Type B pancreatic cell (in vitro differentiated cells): ENCODE data around the gene ZNF687. TPM values are rescaled to one million over a fixed set of nuclear protein-coding genes. Genes with fewer than 3 reads are reported as not detected.

Experiments
- DNase-seq: peaks from one replicate; pipeline ENCODE4 v3.0.0; 2021; ENCODE audit warnings: mixed read lengths; ENCODE audit not compliant: unreplicated experiment; ENCODE audit errors: extremely low spot score
- H3K27ac Mint-ChIP-seq: 2 replicates; pipeline ENCODE4 v1.8.0; 2021; ENCODE audit warnings: mild to moderate bottlenecking, mixed read lengths
- H3K27me3 Mint-ChIP-seq: 2 replicates; pipeline ENCODE4 v1.8.0; 2021; ENCODE audit warnings: mixed read lengths
- H3K36me3 Mint-ChIP-seq: 2 replicates; pipeline ENCODE4 v1.8.0; 2021; ENCODE audit warnings: mixed read lengths
- H3K4me1 Mint-ChIP-seq: one replicate; pipeline ENCODE4 v1.8.0; 2021; ENCODE audit warnings: mixed read lengths; ENCODE audit not compliant: unreplicated experiment
- H3K4me3 Mint-ChIP-seq: 2 replicates; pipeline ENCODE4 v1.8.0; 2021; ENCODE audit warnings: mild to moderate bottlenecking, mixed read lengths
- H3K9me3 Mint-ChIP-seq: 2 replicates; pipeline ENCODE4 v1.8.0; 2021; ENCODE audit warnings: mixed read lengths
- long read RNA-seq: library from polyadenylated mRNA; unstranded; transcript quantifications from one replicate; pipeline ENCODE4 v2.0.0, GENCODE V29; 2020
- total RNA-seq: library from RNA; stranded (reverse); gene quantifications from 2 replicates; pipeline ENCODE4 v1.2.1, GENCODE V29; 2021; ENCODE audit warnings: low replicate concordance
- TF ChIP-seq, protein P1 (sequence below): fragments of 200-600 bp; sonication (generic); conservative IDR thresholded peaks from 2 replicates; pipeline ENCODE4 v1.5.0; 2021; ENCODE audit warnings: antibody characterized with exemption, mild to moderate bottlenecking

Gene ZNF687
- total RNA-seq, result 29.6 and 31.7 TPM in 2 replicates
- long read RNA-seq, result 0 reads

GRCh38 chr1:151281969-151282882 is at the start of gene ZNF687:
TSS of gene ZNF687 (plus strand) at chr1:151282299. CDS start at chr1:151286292, 3,993 bp downstream.
- H3K27ac Mint-ChIP-seq, result peak within 1 kb of the TSS; percentile 100
- peak; percentile 99 for DNase-seq
- no peaks in the 10 kb centered on the region for H3K9me3 Mint-ChIP-seq
- TF ChIP-seq, protein P1, sequence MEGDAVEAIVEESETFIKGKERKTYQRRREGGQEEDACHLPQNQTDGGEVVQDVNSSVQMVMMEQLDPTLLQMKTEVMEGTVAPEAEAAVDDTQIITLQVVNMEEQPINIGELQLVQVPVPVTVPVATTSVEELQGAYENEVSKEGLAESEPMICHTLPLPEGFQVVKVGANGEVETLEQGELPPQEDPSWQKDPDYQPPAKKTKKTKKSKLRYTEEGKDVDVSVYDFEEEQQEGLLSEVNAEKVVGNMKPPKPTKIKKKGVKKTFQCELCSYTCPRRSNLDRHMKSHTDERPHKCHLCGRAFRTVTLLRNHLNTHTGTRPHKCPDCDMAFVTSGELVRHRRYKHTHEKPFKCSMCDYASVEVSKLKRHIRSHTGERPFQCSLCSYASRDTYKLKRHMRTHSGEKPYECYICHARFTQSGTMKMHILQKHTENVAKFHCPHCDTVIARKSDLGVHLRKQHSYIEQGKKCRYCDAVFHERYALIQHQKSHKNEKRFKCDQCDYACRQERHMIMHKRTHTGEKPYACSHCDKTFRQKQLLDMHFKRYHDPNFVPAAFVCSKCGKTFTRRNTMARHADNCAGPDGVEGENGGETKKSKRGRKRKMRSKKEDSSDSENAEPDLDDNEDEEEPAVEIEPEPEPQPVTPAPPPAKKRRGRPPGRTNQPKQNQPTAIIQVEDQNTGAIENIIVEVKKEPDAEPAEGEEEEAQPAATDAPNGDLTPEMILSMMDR, result no peak
- H3K36me3 Mint-ChIP-seq, result peaks cover 8% of the 10 kb centered on the region
- peaks cover 3% of the 10 kb centered on the region for H3K27me3 Mint-ChIP-seq
- peaks cover 15% of the 10 kb centered on the region for H3K4me1 Mint-ChIP-seq
- peak within 1 kb of the TSS; percentile 99 for H3K4me3 Mint-ChIP-seq

DNA sequence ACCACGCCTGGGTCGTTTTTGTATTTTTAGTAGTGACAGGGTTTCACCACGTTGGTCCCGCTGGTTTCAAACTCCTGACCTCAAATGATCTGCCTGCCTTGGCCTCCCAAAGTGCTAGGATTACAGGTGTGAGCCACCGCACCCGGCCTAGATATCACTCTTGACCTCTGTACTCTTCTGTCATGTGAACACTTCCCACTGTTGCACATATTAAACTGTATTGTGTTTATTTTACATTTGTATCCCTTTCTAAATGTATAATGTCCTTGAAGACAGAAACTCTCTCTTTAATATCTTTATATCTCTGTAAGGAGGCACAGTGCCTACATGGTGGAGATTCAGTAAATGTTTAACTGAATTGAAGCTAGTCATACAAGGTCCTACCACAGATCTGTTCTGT is 46.9 kb upstream of the ZNF687 start:
- Mint-ChIP-seq H3K4me3 (no peak overlapping the region), H3K4me1 (no peaks in the 10 kb centered on the region), H3K9me3 (no peaks in the 10 kb centered on the region), H3K36me3 (peaks cover 35% of the 10 kb centered on the region), H3K27me3 (no peaks in the 10 kb centered on the region), H3K27ac (no peak overlapping the region)
- TF ChIP-seq, protein P1, result no peak
- DNase-seq, result no peak

DNA sequence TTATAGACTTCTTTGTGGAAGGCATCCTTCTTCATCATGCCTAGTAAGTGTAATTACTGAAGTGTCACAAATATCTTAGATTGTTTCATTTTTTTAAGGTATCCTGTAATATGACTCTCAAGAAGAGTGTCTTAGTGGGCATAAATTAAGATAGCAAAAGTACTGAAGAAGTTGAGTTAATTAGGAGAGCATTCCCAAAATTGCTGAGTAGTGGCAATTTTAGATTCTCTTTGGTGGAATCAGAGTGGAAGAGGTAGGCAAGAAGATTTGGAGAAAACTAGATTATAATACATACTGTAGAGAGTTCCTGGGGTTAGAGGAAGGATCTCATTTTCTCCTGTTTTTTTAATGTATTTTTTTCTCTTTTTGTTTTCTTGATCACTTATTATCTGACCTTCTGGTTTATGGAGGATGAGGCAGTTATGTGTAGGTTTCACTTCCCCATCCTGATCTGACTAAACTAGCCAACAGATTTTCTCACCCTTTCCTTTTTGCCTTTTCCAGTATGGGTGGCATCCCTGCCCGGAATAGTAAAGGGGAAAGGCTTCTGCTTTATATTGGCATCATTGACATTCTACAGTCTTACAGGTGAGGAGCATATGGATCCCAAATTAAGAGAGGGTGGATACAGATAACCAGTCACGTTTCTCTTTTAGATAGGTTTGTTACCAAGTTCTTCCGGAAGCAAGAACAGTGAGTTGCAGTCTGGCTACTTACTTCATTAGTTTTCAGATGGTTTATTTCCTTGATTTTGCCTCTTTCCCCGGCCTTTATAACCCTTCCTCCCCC is 44.2 kb upstream of the ZNF687 start:
- DNase-seq, result no peak
- no peak overlapping the region for H3K27ac Mint-ChIP-seq
- no peaks in the 10 kb centered on the region for H3K27me3 Mint-ChIP-seq
- peaks cover 32% of the 10 kb centered on the region for H3K36me3 Mint-ChIP-seq
- TF ChIP-seq, protein P1, result no peak
- no peak overlapping the region for H3K4me3 Mint-ChIP-seq
- no peaks in the 10 kb centered on the region for H3K9me3 Mint-ChIP-seq
- no peaks in the 10 kb centered on the region for H3K4me1 Mint-ChIP-seq

GRCh38 chr1:151238467-151238739 is 43.7 kb upstream of the ZNF687 start:
- Mint-ChIP-seq H3K4me1 (no peaks in the 10 kb centered on the region), H3K27ac (no peak overlapping the region), H3K36me3 (peaks cover 32% of the 10 kb centered on the region), H3K4me3 (no peak overlapping the region), H3K27me3 (no peaks in the 10 kb centered on the region), H3K9me3 (no peaks in the 10 kb centered on the region)
- DNase-seq, result no peak
- TF ChIP-seq, protein P1, result no peak

GRCh38 chr1:151242442-151242841 is 39.7 kb upstream of the ZNF687 start:
- Mint-ChIP-seq H3K4me3 (no peak overlapping the region), H3K27me3 (no peaks in the 10 kb centered on the region), H3K36me3 (peaks cover 37% of the 10 kb centered on the region), H3K9me3 (no peaks in the 10 kb centered on the region), H3K4me1 (no peaks in the 10 kb centered on the region), H3K27ac (no peak overlapping the region)
- DNase-seq, result no peak
- TF ChIP-seq, protein P1, result no peak
